ENCODE data around the gene SHCBP1L. TPM values are rescaled to one million over a fixed set of nuclear protein-coding genes. Genes with fewer than 3 reads are reported as not detected.

Gene SHCBP1L
- total and polyA plus RNA-seq, 2 donors (not counting 1 experiment from before 2014, with no cell fraction given) = not detected

GRCh38 chr1:183000167-183000962, 47.4 kb upstream of the SHCBP1L start:
- DNase-seq (no peak), ATAC-seq (ENCODE audit: low read depth) (no peak)
- CTCF ChIA-PET = no interaction called here
- H3K4me1 Mint-ChIP-seq = no peaks in the 10 kb centered on the region
- no peak overlapping the region for H3K4me3 Mint-ChIP-seq
- H4K20me1 ChIP-seq (ENCODE audit: control insufficient read depth, insufficient read depth, low read length, poor library complexity, severe bottlenecking) = no peaks in the 10 kb centered on the region
- POLR2A ChIA-PET = no interaction called here
- H2AFZ ChIP-seq (ENCODE audit: insufficient read depth, low read depth, low read length, poor library complexity, severe bottlenecking) = no peak overlapping the region
- H3K4me3 ChIP-seq (ENCODE audit: control extremely low read depth in 1 of 5, extremely low read depth in 1 of 5, insufficient read depth in 1 of 5, low read depth in 2 of 5, low read length in 4 of 5) = no peak overlapping the region
- intact Hi-C loops (cut with micrococcal nuclease) = no loop called here
- no peak overlapping the region for H3K27ac ChIP-seq (ENCODE audit: low read length in 2 of 2)
- peaks cover 0 to 3% (median 1%) of the 10 kb centered on the region in 4 experiments for H3K27me3 ChIP-seq (replicated peaks in 1 of 4; ENCODE audit: control extremely low read depth in 1 of 4, control insufficient read depth in 3 of 4, insufficient read depth in 4 of 4, low read length in 3 of 4)
- TF ChIP-seq CTCF (IDR thresholded peaks at IDR 0.05) = no peak
- no peak for TF ChIP-seq EZH2 (IDR thresholded peaks at IDR 0.05; ENCODE audit: borderline replicate concordance, insufficient read depth, low read depth, low read length, poor library complexity, severe bottlenecking)
- no peaks in the 10 kb centered on the region for H3K79me2 ChIP-seq (ENCODE audit: control insufficient read depth, insufficient read depth, low read length)
- H3K36me3 ChIP-seq (replicated peaks in 1 of 2; ENCODE audit: control extremely low read depth in 1 of 2, control insufficient read depth in 1 of 2, extremely low read depth in 1 of 2, insufficient read depth in 2 of 2, low read length in 1 of 2) = no peaks in the 10 kb centered on the region
- H3K4me2 ChIP-seq (replicated peaks; ENCODE audit: low read depth, low read length, poor library complexity, severe bottlenecking) = no peak overlapping the region
- H3K9ac ChIP-seq (ENCODE audit: low read length) = no peak overlapping the region
- H3K27me3 Mint-ChIP-seq = peaks cover 16% of the 10 kb centered on the region
- no peaks in the 10 kb centered on the region for H3K9me3 ChIP-seq (ENCODE audit: control extremely low read depth in 1 of 3, control insufficient read depth in 2 of 3, insufficient read depth in 1 of 3, low read length in 2 of 3)
- no peaks in the 10 kb centered on the region for H3K4me1 ChIP-seq (ENCODE audit: control insufficient read depth in 2 of 2, insufficient read depth in 2 of 2, low read length in 2 of 2)
- H3K27ac Mint-ChIP-seq = no peak overlapping the region
- WGBS (ENCODE audit: insufficient coverage) = 100% methylated on average over 1 of the region's 4 CpGs
- H3K9me3 Mint-ChIP-seq (ENCODE audit: insufficient read depth) = no peaks in the 10 kb centered on the region

- Mint-ChIP-seq H3K27ac (no peak overlapping the region), H3K4me3 (no peak overlapping the region), H3K9me3 (ENCODE audit: insufficient read depth) (no peaks in the 10 kb centered on the region), H3K4me1 (no peaks in the 10 kb centered on the region), H3K27me3 (peaks cover 9% of the 10 kb centered on the region)
- DNase-seq (no peak), ATAC-seq (ENCODE audit: low read depth) (no peak)
- no peaks in the 10 kb centered on the region for H3K79me2 ChIP-seq (ENCODE audit: control insufficient read depth, insufficient read depth, low read length)
- intact Hi-C loops (cut with micrococcal nuclease) = no loop called here
- no peaks in the 10 kb centered on the region for H4K20me1 ChIP-seq (ENCODE audit: control insufficient read depth, insufficient read depth, low read length, poor library complexity, severe bottlenecking)
- no peak overlapping the region for H3K9ac ChIP-seq (ENCODE audit: low read length)
- no peak overlapping the region for H3K4me2 ChIP-seq (replicated peaks; ENCODE audit: low read depth, low read length, poor library complexity, severe bottlenecking)
- H2AFZ ChIP-seq (ENCODE audit: insufficient read depth, low read depth, low read length, poor library complexity, severe bottlenecking) = no peak overlapping the region
- ChIA-PET CTCF (no interaction called here), POLR2A (no interaction called here)
- H3K4me3 ChIP-seq (ENCODE audit: control extremely low read depth in 1 of 5, extremely low read depth in 1 of 5, insufficient read depth in 1 of 5, low read depth in 2 of 5, low read length in 4 of 5) = no peak overlapping the region
- H3K9me3 ChIP-seq (ENCODE audit: control extremely low read depth in 1 of 3, control insufficient read depth in 2 of 3, insufficient read depth in 1 of 3, low read length in 2 of 3) = no peaks in the 10 kb centered on the region
- peaks cover 0 to 3% (median 1%) of the 10 kb centered on the region in 4 experiments for H3K27me3 ChIP-seq (replicated peaks in 1 of 4; ENCODE audit: control extremely low read depth in 1 of 4, control insufficient read depth in 3 of 4, insufficient read depth in 4 of 4, low read length in 3 of 4)
- no peaks in the 10 kb centered on the region for H3K36me3 ChIP-seq (replicated peaks in 1 of 2; ENCODE audit: control extremely low read depth in 1 of 2, control insufficient read depth in 1 of 2, extremely low read depth in 1 of 2, insufficient read depth in 2 of 2, low read length in 1 of 2)
- H3K4me1 ChIP-seq (ENCODE audit: control insufficient read depth in 2 of 2, insufficient read depth in 2 of 2, low read length in 2 of 2) = no peaks in the 10 kb centered on the region
- TF ChIP-seq CTCF (IDR thresholded peaks at IDR 0.05) (no peak), EZH2 (IDR thresholded peaks at IDR 0.05; ENCODE audit: borderline replicate concordance, insufficient read depth, low read depth, low read length, poor library complexity, severe bottlenecking) (no peak)
- no peak overlapping the region for H3K27ac ChIP-seq (ENCODE audit: low read length in 2 of 2)
Observed at GRCh38 chr1:182998482-182998881, 45.5 kb upstream of the SHCBP1L start.

Data from B cell (primary cell).